Stomach (tissue), 9 donors: Measurements from ENCODE around the gene THBS4. TPM values are rescaled to one million over a fixed set of nuclear protein-coding genes. Genes with fewer than 3 reads are reported as not detected.

Experiments used
- DNase-seq, 2 donors: peaks; one replicate each; pipeline versions ENCODE4 v3.0.0 to v3.0.0-alpha.2; 2013 to 2019
- H3K27ac ChIP-seq, 5 donors: fragments of 200-600 bp in 4 of 5; sonication (generic) in 4 of 5; one replicate each; pipeline ENCODE4 v1.5.1; 2013 to 2019; ENCODE audit warnings: mild to moderate bottlenecking in 1 of 5, moderate library complexity in 1 of 5
- H3K27me3 ChIP-seq, 3 donors: fragments of 200-600 bp; sonication (generic); one replicate each; pipeline ENCODE4 v1.5.1; 2017 to 2019; ENCODE audit warnings: mixed run types in 1 of 3
- H3K36me3 ChIP-seq, 4 donors: fragments of 200-600 bp; sonication (generic); 1 replicate in 3 of 4; 2 replicates in 1 of 4; pipeline ENCODE4 v1.5.1; 2016 to 2019
- H3K4me1 ChIP-seq, 4 donors: fragments of 200-600 bp; sonication (generic); one replicate each; pipeline ENCODE4 v1.5.1; 2016 to 2019
- H3K4me3 ChIP-seq, 4 donors: fragments of 200-600 bp; sonication (generic) in 3 of 4; one replicate each; pipeline ENCODE4 v1.5.1; 2016 to 2019; ENCODE audit warnings: mild to moderate bottlenecking in 1 of 4
- H3K9me3 ChIP-seq, 4 donors: fragments of 200-600 bp; sonication (generic); one replicate each; pipeline ENCODE4 v1.5.1; 2016 to 2019
- EP300 ChIP-seq: sonication (generic); formaldehyde crosslinking; IDR thresholded peaks from one replicate; pipeline ENCODE4 v1.6.1; 2017; ENCODE audit warnings: antibody characterized with exemption
- POLR2A ChIP-seq, 4 donors: fragments of 450-650 bp; IDR thresholded peaks; one replicate each; pipeline ENCODE4 v1.6.1; 2016; ENCODE audit warnings: antibody characterized with exemption in 4 of 4, control low read depth in 2 of 4, mild to moderate bottlenecking in 1 of 4, moderate library complexity in 1 of 4
- POLR2AphosphoS5 ChIP-seq, 3 donors: sonication (generic); formaldehyde crosslinking; IDR thresholded peaks; one replicate each; pipeline ENCODE4 v1.6.1; 2016; ENCODE audit warnings: antibody characterized with exemption in 3 of 3
- WGBS, 5 donors: extraction: QIAGEN DNeasy Blood & Tissue Kit in 3 of 5; methylation state at CpG; one replicate each; pipeline versions ENCODE4 v1.1.5 to v1.1.7; 2013 to 2018; 5-methylcytosine and 5-hydroxymethylcytosine counted together
- intact Hi-C: fragments of 100-400 bp; cut with DNase I; formaldehyde crosslinking; loops from one replicate; pipeline ENCODE4 v1.15.1; 2023; ENCODE audit warnings: low total_unique reads
- polyA plus RNA-seq, 3 donors: library from polyadenylated mRNA; stranded (reverse); fragments of 200-250 nt; gene quantifications; one replicate each; pipeline ENCODE4 v1.2.3, GENCODE V29; 2013
- total RNA-seq, 5 donors: library from RNA; depleted of rRNA; stranded (reverse); fragments of >200 nt; gene quantifications; one replicate each; pipeline versions ENCODE4 v1.1.0 to v1.2.3, GENCODE V29; 2014 to 2016
- TF ChIP-seq, protein P1 (sequence below), 7 experiments: fragments of 450-650 bp in 4 of 7; fragments of 200-600 bp in 3 of 7; sonication (generic) in 3 of 7; IDR thresholded peaks; one replicate each; pipeline ENCODE4 v1.5.1; 2016 to 2019; ENCODE audit warnings: antibody characterized with exemption in 7 of 7, control low read depth in 2 of 7, mild to moderate bottlenecking in 1 of 7
- donor health status: healthy with polysubstance abuse.
- donor health status: Bipolar disorder and iron deficiency.
- donor health status: healthy.

THBS4 gene
- total and polyA plus RNA-seq, 8 donors, result 0.19 to 38.2 (median 6.7) TPM; not detected in 1

DNA sequence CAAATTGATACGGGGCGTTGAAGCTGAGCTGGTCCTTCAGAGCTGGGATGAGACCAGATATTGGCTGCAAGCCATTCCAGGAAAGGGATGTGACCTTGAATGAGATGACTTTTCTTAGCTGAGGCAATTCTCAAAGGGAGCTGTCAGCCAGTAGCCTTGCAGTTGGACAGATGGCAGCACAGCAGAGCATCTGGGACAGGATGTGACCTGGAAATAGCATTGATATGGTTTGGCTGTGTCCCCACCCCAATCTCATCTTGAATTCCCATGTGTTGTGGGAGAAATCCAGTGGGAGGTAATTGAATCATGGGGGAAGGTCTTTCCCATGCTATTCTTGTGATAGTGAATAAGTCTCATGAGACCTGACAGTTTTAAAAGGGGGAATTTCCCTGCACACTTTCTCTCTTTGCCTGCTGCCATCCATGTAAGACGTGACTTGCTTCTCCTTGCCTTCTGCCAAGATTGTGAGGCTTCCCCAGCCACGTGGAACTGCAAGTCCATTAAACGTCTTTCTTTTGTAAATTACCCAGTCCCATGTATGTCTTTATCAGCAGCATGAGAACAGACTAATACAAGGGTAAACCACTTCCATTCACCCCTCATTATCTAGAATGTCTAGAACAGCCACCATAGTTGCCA lies 24.3 kb upstream of the THBS4 start:
- Histone ChIP-seq H3K4me3 (no peak overlapping the region), H3K4me1 (no peaks in the 10 kb centered on the region), H3K9me3 (no peaks in the 10 kb centered on the region), H3K27me3 (no peaks in the 10 kb centered on the region), H3K27ac (no peak overlapping the region), H3K36me3 (no peaks in the 10 kb centered on the region)
- DNase-seq, result no peak
- 60 to 78% (median 75%) methylated on average over 5 of the region's 5 CpGs for WGBS, 5 donors
- intact Hi-C loops, result no loop called here
- TF ChIP-seq POLR2A (IDR thresholded peaks at IDR 0.05), result no peak
- TF ChIP-seq EP300, result no peak
- TF ChIP-seq POLR2AphosphoS5 (IDR thresholded peaks at IDR 0.05), result no peak

DNA sequence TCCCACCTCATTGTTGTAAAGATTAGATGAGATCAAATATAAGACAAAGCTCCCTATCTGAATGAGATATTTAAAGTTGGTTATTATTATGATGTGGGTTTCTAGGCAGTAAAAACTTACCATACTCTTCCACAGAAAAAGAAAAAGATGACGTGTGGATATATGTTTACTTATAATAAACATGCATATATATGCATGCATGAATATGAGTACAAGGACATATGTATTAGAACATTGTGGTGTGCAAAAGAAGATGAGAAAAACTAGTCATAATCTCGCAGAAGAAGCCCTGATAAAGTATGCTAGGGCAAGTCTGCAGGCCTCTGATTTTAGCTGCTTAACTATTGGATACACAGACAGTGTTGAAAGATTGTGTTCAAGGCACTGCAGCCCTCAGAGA lies 10.1 kb upstream of the THBS4 start:
- no peaks in the 10 kb centered on the region for H3K9me3 ChIP-seq
- DNase-seq, result no peak
- H3K4me1 ChIP-seq, result no peaks in the 10 kb centered on the region
- no peak overlapping the region for H3K27ac ChIP-seq
- intact Hi-C loops, result no loop called here
- TF ChIP-seq, protein P1, sequence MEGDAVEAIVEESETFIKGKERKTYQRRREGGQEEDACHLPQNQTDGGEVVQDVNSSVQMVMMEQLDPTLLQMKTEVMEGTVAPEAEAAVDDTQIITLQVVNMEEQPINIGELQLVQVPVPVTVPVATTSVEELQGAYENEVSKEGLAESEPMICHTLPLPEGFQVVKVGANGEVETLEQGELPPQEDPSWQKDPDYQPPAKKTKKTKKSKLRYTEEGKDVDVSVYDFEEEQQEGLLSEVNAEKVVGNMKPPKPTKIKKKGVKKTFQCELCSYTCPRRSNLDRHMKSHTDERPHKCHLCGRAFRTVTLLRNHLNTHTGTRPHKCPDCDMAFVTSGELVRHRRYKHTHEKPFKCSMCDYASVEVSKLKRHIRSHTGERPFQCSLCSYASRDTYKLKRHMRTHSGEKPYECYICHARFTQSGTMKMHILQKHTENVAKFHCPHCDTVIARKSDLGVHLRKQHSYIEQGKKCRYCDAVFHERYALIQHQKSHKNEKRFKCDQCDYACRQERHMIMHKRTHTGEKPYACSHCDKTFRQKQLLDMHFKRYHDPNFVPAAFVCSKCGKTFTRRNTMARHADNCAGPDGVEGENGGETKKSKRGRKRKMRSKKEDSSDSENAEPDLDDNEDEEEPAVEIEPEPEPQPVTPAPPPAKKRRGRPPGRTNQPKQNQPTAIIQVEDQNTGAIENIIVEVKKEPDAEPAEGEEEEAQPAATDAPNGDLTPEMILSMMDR (IDR thresholded peaks at IDR 0.05), result no peak
- TF ChIP-seq EP300, result no peak
- no peak for TF ChIP-seq POLR2AphosphoS5 (IDR thresholded peaks at IDR 0.05)
- TF ChIP-seq POLR2A (IDR thresholded peaks at IDR 0.05), result no peak
- peaks cover 0 to under 1% (median 0%) of the 10 kb centered on the region in 3 donors for H3K27me3 ChIP-seq
- no peak overlapping the region for H3K4me3 ChIP-seq
- H3K36me3 ChIP-seq, result no peaks in the 10 kb centered on the region
- 76 to 90% (median 84%) methylated on average over 2 of the region's 2 CpGs for WGBS, 5 donors

DNA sequence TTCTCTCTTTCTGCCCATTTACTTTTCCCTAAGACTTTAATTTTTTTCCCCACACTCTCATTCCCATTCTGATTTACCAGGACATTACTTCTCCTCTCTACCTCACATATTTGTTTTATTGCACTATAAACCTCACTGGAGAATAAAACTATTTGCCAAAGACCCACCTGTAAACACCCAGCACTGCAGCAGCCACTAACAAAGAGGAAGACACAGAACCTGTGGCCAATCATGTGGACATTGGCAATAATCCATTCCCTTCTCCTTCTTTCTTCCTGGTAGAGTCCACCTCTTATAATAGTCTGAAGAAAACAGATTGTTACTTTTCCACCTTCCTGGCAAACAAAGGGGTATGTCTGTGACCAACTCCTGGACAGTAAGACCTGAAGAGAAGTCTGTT lies 8.3 kb upstream of the THBS4 start:
- no peak for DNase-seq
- H3K27ac ChIP-seq, result no peak overlapping the region
- intact Hi-C loops, result no loop called here
- TF ChIP-seq POLR2AphosphoS5 (IDR thresholded peaks at IDR 0.05), result no peak
- TF ChIP-seq, protein P1 (IDR thresholded peaks at IDR 0.05), result no peak
- no peak for TF ChIP-seq EP300
- no peak for TF ChIP-seq POLR2A (IDR thresholded peaks at IDR 0.05)
- H3K4me1 ChIP-seq, result no peaks in the 10 kb centered on the region
- H3K36me3 ChIP-seq, result no peaks in the 10 kb centered on the region
- no peak overlapping the region for H3K4me3 ChIP-seq
- peaks cover 0 to 7% (median 0%) of the 10 kb centered on the region in 3 donors for H3K27me3 ChIP-seq
- no peaks in the 10 kb centered on the region for H3K9me3 ChIP-seq

DNA sequence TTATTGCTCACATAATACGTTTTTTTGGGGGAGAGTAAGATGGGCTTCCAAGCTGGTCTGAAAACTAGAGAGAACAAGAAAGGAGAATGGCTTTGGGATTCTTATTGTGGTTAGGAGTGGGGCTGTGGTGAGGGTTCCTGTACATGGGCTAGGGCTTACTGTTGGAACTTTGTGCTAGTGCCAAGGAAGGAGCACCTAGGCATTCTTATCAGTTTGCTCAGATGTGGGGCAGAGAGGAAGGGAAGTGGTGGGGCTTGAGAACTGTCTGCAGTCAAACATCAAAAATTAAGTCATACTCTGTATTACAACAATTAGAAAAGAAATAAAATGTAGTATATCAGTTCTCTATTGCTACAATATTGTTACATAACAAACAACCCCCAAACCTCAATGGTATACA lies 4.0 kb upstream of the THBS4 start:
- no peaks in the 10 kb centered on the region for H3K9me3 ChIP-seq
- TF ChIP-seq, protein P1 (IDR thresholded peaks at IDR 0.05), result no peak
- TF ChIP-seq EP300 (no peak), POLR2AphosphoS5 (IDR thresholded peaks at IDR 0.05) (no peak), POLR2A (IDR thresholded peaks at IDR 0.05) (no peak)
- peaks cover 7 to 46% (median 28%) of the 10 kb centered on the region in 3 donors for H3K27me3 ChIP-seq
- no peak overlapping the region for H3K4me3 ChIP-seq
- peaks cover 0 to 10% (median 6%) of the 10 kb centered on the region in 4 donors for H3K4me1 ChIP-seq
- DNase-seq, result no peak
- intact Hi-C loops, result no loop called here
- WGBS, 5 donors, result 62 to 78% (median 63%) methylated on average over 1 of the region's 1 CpG
- H3K27ac ChIP-seq, result no peak overlapping the region
- H3K36me3 ChIP-seq, result no peaks in the 10 kb centered on the region

DNA sequence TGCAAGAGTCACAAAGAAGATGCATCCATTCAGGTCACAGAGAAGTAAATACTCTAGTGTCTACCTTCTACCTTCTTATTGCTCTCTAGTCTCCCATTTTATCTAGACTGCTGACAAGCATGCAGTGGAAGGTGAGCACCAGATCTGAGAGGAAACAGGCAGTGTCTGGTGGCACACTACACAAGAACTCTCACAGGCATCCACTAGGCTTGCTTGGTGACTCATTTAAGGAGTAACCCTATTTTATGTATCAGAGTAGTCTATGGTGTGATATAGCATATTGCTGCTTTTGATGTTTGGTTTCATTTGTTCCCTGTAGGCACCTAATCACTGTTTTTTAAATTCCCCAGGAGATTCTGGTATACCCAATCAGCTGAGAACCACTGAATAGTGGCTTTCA lies 1.6 kb upstream of the THBS4 start:
- no peak for DNase-seq
- no peak for TF ChIP-seq POLR2AphosphoS5 (IDR thresholded peaks at IDR 0.05)
- TF ChIP-seq EP300, result no peak
- TF ChIP-seq POLR2A (IDR thresholded peaks at IDR 0.05), result no peak
- TF ChIP-seq, protein P1 (IDR thresholded peaks at IDR 0.05), result no peak
- H3K36me3 ChIP-seq, result no peaks in the 10 kb centered on the region
- peaks cover 0 to 10% (median 6%) of the 10 kb centered on the region in 4 donors for H3K4me1 ChIP-seq
- no peak overlapping the region for H3K4me3 ChIP-seq
- intact Hi-C loops, result no loop called here
- peaks cover 7 to 59% (median 33%) of the 10 kb centered on the region in 3 donors for H3K27me3 ChIP-seq
- no peak overlapping the region for H3K27ac ChIP-seq
- H3K9me3 ChIP-seq, result no peaks in the 10 kb centered on the region
